GM10847 (cell line): ENCODE data around the gene CDK19.

Experiments
- POLR2A ChIP-seq: IDR thresholded peaks from 2 replicates; pipeline ENCODE4 v1.6.1; 2011; ENCODE audit not compliant: insufficient read length; ENCODE audit errors: extremely low read depth

The CDK19 gene

DNA sequence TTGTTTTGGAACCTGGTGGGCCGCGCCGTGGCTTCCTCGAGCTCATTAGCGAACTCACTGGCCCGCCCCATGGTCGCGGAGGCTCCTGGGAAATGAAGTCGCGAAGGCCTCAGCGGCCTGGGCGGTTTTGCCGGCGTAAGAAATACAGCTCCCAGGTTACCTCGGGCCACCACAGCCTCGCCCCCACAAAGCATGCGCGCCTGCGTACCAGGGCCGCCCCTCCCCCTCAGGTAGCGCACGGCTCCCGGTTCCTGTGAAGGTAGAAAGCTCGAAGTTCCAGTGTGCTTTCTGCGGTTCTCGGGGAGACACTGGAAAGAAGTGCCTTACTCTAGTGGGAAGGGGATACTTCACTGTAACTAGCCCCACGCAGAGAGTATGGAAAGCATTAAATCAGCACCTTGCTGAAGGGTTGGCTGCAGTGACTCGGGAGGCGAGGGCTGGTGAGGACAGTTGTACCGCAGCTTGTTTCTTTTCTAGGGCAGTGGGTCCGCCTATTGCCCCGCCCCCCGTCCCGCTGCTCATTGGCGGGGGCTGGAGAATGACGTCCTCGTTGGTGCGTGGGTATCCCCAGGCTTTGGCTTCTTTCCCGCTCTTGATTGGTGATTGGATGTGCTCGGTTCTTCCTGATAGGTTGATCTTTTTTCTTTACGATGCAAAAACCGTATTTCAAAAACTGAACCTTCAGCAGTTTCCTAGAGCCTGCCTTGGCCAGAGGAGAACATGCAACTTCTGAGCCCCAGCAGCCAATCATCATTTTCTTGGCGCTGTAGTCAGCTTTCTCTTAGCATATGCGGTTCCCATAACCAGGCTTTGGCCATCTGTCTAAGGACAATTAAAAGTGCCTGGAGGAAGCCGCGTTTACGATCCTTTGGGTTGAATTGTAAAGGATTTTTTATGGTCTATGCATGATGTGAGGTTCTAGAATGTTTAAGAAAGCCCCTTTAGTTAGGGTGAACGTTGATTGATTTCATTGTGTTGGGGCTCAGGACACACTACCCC lies at the start of gene CDK19:
CDK19 (minus strand) TSS at position 59 of the 999 bp plus-strand sequence. CDS start 333 bp downstream, outside the sequence.
- peak; percentile 83 for TF ChIP-seq POLR2A

GRCh38 chr6:110864824-110865223 lies 49.6 kb upstream of the CDK19 start:
- no peak for TF ChIP-seq POLR2A

DNA sequence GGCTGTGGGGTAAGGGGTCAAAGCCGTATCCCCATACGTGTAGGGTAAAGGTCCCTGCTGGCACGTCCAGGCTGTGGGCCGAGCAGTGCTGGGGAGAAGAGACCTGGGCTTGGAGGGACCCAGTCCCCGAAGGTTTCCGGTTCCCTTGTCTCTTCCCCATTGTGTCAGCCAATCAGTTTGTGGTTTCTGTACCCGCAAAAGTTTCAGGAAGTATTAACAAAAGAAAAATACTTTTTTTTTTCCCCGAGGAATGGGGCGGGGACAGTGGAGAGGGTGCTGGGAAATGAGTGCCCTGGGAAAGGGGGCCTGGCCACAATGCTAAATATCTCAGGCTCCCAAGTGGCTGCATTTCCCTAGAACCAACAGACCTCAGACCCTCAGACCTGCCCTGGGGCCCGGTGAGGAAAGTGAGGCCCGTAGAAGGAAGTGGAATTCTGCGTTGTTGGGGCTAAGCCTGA lies 44.1 kb upstream of the CDK19 start:
- no peak for TF ChIP-seq POLR2A

DNA sequence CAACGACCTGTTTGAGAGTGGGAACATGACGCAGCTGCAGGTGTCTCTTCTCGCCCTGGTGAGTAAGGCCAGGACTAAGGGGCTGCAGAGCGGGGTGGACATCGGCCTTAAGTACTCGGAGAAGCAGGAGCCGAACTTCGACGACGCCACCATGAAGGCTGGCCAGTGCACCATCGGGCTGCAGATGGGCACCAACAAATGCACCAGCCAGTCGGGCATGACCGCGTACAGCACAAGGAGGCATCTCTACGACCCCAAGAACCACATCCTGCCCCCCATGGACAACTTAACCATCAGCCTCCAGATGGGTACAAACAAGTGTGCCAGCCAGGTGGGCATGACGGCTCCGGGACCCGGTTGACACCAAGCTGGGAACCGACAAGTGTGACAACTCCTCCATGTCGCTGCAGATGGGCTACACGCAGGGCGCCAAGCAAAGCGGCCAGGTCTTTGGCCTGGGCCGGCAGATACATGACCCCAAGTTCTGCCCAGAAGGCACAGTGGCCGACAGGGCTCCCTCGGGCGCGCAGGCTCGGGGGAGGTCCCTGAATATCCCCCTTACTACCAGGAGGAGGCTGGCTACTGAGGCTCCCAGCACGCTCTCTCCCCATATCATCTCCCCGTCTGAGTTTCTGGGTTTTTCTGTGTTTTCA lies 43.4 kb upstream of the CDK19 start:
- TF ChIP-seq POLR2A: no peak

DNA sequence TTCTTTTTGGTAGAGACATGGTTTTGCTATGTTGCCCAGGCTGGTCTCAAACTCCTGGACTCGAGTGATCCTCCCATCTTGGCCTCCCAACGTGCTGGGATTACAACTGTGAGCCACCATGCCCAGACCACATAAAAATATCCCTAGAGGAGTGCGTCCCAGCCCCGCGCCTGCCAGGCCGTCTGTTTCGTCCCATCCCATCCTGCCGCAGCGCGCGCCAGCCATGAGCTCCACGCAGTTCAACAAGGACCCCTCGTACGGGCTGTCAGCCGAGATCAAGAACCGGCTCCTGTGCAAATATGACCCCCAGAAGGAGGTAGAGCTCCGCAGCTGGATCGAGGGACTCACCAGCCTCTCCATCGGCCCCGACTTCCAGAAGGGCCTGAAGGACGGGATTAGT lies 42.7 kb upstream of the CDK19 start:
- no peak for TF ChIP-seq POLR2A

DNA sequence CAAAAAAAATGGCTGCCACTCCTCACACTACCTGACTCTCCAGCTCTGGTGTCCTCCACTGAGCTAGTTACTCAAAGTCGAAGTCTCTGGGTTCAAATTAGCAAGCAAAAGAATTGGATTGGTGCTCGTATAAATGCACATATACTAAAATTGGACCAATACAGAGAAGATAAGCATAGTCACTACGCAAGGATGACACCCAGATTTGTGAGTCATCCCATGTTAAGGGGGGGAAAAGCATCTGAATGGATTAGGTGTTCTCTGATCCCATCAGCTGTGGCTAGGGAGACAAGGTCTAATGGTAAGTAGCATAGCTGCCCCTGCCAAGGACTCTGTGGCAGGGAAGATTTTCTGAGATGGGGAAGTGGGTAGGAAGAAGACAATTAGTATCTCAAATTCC lies 41.0 kb upstream of the CDK19 start:
- no peak for TF ChIP-seq POLR2A

DNA sequence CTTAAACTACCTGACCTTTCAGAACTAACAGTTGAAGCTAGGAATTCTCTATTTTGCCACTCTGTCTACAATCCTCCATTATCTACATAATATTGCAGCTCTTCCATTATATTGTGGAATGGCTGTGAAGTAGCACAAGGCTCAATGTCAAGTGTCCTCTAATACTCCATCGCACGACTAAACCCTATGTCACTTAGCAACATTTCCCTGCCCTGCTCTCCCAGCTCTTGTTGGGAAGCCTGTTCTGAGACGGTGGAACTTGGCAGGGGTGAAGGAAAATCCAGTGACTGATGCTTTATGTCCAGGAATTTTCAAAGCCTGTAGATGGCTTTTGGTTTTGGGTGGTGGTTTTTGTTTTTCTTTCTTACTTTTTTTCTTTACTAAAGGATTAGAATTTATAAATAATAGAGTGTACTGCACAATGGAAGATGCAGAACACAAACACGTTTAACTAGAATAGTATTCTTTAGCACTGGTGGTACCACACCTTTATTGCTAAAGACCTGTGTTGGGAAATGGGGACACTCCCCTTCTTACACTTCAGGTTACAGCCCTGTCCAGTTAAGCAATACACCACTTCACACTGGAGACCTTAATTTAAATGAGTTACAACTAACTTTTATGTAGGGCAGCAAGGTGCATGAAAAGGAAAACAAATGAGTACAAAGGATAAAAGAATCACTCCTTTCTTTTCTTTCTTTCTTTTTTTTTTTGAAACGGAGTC lies 38.6 kb upstream of the CDK19 start:
- no peak for TF ChIP-seq POLR2A

DNA sequence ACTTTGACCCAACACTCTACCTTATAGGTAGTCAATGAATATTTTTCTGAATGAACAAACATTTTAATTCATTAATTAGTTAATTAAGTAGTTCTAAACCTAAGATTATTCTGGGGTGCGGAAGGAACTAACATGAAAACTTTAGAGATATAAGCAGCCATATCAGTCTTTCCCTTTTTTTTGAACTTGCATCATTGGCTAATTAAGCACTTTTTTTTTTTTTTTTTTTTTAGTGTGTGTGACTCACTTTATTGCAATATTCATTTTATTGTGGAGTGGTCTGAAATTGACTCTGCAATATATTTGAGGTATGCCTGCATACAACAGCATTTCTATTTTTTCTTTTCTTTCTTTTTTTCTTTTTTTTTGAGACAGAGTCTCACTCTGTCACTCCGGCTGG lies 37.5 kb upstream of the CDK19 start:
- TF ChIP-seq POLR2A: no peak

DNA sequence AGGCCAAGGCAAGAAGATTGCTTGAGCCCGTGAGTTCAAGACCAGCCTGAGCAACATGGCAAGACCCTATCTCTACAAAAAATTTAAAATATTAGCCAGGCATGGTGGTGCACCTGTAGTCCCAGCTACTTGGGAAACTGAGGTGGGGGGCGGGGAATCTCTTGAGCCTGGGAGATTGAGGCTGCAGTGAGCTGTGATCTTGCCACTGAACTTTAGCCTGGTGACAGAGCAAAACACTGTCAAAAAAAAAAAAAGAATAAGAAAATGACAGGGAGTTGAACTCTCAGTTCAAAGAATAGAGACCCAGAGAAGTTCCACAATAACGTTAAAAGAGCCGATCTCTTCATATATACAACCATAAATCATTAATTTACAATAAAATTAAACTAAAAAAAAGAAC lies 34.5 kb upstream of the CDK19 start:
- TF ChIP-seq POLR2A: no peak

DNA sequence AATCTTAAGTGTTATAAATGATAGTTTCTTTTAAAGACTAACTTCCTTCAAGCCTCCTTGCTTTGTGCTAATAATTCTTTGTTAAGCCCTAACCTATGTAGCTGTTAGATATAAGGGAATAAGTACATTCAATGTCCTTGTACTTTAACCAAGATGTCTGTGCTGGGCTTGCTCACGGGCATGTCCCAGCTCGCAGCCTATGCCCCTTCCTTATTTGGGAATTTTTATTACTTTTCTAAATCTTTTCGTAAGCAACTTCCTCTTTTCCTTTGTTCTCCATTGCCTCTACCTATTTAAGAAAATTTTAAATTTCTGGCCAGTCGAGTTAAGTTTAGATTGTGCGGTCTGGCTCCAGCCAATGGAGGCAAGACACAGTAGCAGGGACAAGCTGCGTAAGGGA lies 26.0 kb upstream of the CDK19 start:
- TF ChIP-seq POLR2A: no peak

- TF ChIP-seq POLR2A: no peak
Measured at GRCh38 chr6:110833831-110834230, 18.6 kb upstream of the CDK19 start.

DNA sequence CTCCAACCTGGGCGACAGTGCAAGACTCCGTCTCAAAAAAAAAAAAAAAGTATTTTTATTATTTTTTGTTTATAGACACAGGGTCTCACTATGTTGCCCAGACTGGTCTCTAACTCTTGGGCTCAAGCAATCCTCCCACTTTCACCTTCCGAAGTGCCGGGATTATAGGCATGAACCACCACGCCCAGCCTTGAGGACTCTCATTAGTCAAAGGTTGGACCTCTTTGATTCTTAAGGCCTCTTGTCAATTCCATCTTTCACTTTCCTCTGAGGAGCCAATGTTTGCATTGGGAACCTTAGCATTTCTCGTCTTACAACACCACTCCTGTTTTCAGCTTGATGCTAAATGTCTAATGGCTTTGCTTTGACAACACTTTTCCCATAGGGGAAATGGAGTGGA lies 16.1 kb upstream of the CDK19 start:
- no peak for TF ChIP-seq POLR2A

DNA sequence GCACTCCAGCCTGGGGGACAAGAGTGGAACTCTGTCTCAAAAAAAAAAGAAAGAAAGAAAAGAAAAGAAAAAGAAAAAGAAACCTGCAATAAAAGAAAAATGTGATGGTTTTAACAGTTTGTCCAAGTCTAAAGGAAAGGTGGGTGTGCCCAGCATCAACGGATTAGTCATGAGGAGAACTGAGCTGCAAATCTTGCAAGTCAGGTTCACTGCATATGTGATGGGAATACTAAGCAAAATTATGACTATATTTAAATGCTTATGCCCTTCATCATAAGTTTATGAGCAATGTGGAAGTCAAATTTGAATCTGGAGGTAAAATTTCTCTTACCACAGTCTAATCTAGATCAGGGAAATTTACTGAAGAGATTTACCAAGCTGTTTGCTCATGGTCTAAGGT lies 13.1 kb upstream of the CDK19 start:
- TF ChIP-seq POLR2A: no peak

DNA sequence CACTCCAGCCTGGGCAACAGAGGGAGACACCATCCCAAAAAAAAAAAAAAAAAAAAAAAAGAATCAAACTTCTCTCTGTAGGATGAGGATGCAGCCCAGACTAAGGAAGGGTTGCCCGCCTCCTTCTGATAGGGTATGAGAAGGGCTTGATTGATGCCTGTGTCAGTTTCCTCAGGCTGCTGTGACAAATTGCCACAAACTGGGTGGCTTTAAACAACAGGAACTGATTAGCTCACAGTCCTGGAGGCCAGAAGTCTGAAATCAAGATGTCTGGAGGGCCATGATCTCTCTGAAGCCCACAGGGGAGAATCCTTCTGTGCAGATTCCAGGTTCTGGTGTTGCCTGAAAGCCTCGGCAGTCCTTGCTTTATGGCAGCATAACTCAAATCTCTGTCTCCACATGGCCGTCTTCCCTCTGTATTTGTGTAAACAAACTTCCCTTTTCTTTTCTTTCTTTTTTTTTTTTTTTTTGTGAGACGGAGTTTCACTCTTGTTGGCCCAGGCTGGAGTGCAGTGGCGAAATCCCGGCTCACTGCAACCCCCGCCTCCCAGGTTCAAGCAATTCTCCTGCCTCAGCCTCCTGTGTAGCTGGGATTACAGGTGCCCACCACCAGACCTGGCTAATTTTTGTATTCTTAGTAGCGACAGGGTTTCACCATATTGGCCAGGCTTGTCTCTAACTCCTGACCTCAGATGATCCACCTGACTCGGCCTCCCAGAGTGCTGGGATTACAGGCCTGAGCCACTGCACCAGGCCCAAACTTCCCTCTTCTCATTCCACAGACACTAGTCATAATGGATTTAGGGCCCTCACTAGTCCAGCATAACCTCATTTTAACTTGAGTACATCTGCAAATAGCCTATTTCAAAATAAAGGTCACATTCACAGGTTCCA lies 11.2 kb upstream of the CDK19 start:
- TF ChIP-seq POLR2A: no peak
